Iris pigment epithelial cell (primary cell): ENCODE measurements around the gene ITGB5.
A peak's percentile ranks its signal among the peaks of the same experiment; 100 is the strongest.
"Not testable (repeated sequence)": the region's sequence is repeated elsewhere in the genome, so short reads cannot be mapped to it uniquely, and the experiment has no call there.

ENCODE experiments used
- DNase-seq: peaks from one replicate; pipeline ENCODE4 v3.0.0-alpha.2; 2011; ENCODE audit warnings: low read depth

ITGB5 gene

GRCh38 chr3:124812291-124813265 lies 74.6 kb downstream of the ITGB5 start:
- DNase-seq = peak; percentile 97

GRCh38 chr3:124811436-124811835 lies 75.7 kb downstream of the ITGB5 start:
- DNase-seq = peak; percentile 65

- no peak for DNase-seq
Observed at GRCh38 chr3:124810970-124811369, 76.2 kb downstream of the ITGB5 start.

GRCh38 chr3:124809039-124809438 lies 78.1 kb downstream of the ITGB5 start:
- DNase-seq = no peak

- DNase-seq = no peak
Observed at GRCh38 chr3:124805671-124806070, 81.5 kb downstream of the ITGB5 start.

GRCh38 chr3:124804875-124805274 lies 82.3 kb downstream of the ITGB5 start:
- no peak for DNase-seq

- no peak for DNase-seq
Observed at GRCh38 chr3:124802702-124803101, 84.5 kb downstream of the ITGB5 start.

GRCh38 chr3:124802061-124802698 lies 85.0 kb downstream of the ITGB5 start:
- DNase-seq = no peak

GRCh38 chr3:124800511-124801258 lies 86.5 kb downstream of the ITGB5 start:
- peak; percentile 58 for DNase-seq

GRCh38 chr3:124800076-124800475 lies 87.1 kb downstream of the ITGB5 start:
- DNase-seq = no peak

- DNase-seq = no peak
Observed at GRCh38 chr3:124799676-124800075, 87.5 kb downstream of the ITGB5 start.

- DNase-seq = no peak
Observed at GRCh38 chr3:124797426-124797945, 89.7 kb downstream of the ITGB5 start.

GRCh38 chr3:124796477-124796876 lies 90.7 kb downstream of the ITGB5 start:
- no peak for DNase-seq

GRCh38 chr3:124793054-124793739 lies 94.0 kb downstream of the ITGB5 start:
- no peak for DNase-seq

- DNase-seq = no peak
Observed at GRCh38 chr3:124792341-124793040, 94.7 kb downstream of the ITGB5 start.

GRCh38 chr3:124791639-124792151 lies 95.5 kb downstream of the ITGB5 start:
- peak; percentile 96 for DNase-seq

GRCh38 chr3:124791142-124791541 lies 96.0 kb downstream of the ITGB5 start:
- no peak for DNase-seq

GRCh38 chr3:124789103-124789502 lies 98.1 kb downstream of the ITGB5 start:
- not testable (repeated sequence) for DNase-seq

GRCh38 chr3:124788254-124788745 lies 98.9 kb downstream of the ITGB5 start:
- no peak for DNase-seq

- peak; percentile 76 for DNase-seq
Observed at GRCh38 chr3:124787476-124788195, 99.5 kb downstream of the ITGB5 start.
